Lower leg skin (tissue), 3 donors: ENCODE measurements around the gene TANC1.

Experiments
- POLR2A ChIP-seq, 2 donors: fragments of 450-650 bp; IDR thresholded peaks; one replicate each; pipeline ENCODE4 v1.6.1; 2016 to 2017; ENCODE audit warnings: antibody characterized with exemption in 2 of 2, mild to moderate bottlenecking in 1 of 2, moderate library complexity in 1 of 2
- TF ChIP-seq, protein P1 (sequence below), 3 donors: fragments of 450-650 bp; IDR thresholded peaks; one replicate each; pipeline ENCODE4 v1.5.1; 2016; ENCODE audit warnings: antibody characterized with exemption in 3 of 3, mild to moderate bottlenecking in 3 of 3, moderate library complexity in 2 of 3

DNA sequence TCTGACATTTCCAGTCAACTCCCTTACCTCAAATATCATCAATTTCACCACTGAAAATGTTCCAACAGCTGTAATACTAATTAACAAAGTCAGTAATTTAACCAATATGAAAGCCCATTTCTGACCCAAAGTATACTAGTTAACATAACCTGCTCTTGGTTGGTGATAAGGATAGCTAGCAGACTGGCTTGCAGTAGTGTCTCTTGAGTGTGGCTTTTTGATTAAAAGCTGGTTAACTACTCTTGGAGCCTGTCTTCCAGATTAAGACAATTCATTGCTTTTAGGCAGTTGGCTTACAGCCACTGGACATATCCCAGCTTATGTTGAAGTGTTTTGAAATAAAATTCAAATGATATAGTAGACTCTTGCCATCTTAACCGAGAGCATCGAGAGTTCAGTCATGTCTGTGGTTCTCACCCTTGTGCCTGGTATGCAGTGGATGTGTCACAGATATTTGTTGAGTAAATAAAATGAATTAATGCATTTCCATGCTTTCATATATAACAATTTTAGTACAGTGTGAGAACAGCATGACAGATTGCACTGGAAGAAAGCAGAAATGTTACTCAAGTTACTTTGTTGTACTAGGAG, 158.1 kb downstream of the TANC1 start:
- TF ChIP-seq, protein P1, sequence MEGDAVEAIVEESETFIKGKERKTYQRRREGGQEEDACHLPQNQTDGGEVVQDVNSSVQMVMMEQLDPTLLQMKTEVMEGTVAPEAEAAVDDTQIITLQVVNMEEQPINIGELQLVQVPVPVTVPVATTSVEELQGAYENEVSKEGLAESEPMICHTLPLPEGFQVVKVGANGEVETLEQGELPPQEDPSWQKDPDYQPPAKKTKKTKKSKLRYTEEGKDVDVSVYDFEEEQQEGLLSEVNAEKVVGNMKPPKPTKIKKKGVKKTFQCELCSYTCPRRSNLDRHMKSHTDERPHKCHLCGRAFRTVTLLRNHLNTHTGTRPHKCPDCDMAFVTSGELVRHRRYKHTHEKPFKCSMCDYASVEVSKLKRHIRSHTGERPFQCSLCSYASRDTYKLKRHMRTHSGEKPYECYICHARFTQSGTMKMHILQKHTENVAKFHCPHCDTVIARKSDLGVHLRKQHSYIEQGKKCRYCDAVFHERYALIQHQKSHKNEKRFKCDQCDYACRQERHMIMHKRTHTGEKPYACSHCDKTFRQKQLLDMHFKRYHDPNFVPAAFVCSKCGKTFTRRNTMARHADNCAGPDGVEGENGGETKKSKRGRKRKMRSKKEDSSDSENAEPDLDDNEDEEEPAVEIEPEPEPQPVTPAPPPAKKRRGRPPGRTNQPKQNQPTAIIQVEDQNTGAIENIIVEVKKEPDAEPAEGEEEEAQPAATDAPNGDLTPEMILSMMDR (IDR thresholded peaks at IDR 0.05) = no peak
- no peak for TF ChIP-seq POLR2A (IDR thresholded peaks at IDR 0.05)
